Natural killer cell (primary cell): ENCODE measurements around the gene CCND3. TPM values are rescaled to one million over a fixed set of nuclear protein-coding genes. Genes with fewer than 3 reads are reported as not detected.

ENCODE experiments used
- ATAC-seq, 3 donors: fragments of 150-1000 bp in 2 of 3; fragments of 200-7000 bp in 1 of 3; cut with Tn5 transposase; 1 replicate in 1 of 3; 2 replicates in 2 of 3; pipeline ENCODE4 v1.10.0; 2021; ENCODE audit warnings: mild to moderate bottlenecking in 2 of 3, moderate library complexity in 2 of 3
- DNase-seq, 2 donors: peaks; one replicate each; pipeline versions ENCODE4 v3.0.0 to v3.0.0-alpha.2; 2013 to 2021; ENCODE audit warnings: mixed read lengths in 1 of 2
- H3K27ac ChIP-seq: one replicate; pipeline ENCODE4 v1.5.1; 2013; ENCODE audit warnings: mild to moderate bottlenecking, low read length
- H3K27me3 ChIP-seq: one replicate; pipeline ENCODE4 v1.6.1; 2013; ENCODE audit warnings: low read length; ENCODE audit not compliant: control insufficient read depth, insufficient read depth
- H3K36me3 ChIP-seq: one replicate; pipeline ENCODE4 v1.6.1; 2013; ENCODE audit warnings: low read length; ENCODE audit not compliant: control insufficient read depth, insufficient read depth
- H3K4me1 ChIP-seq: one replicate; pipeline ENCODE4 v1.6.1; 2013; ENCODE audit warnings: low read length; ENCODE audit not compliant: control insufficient read depth, insufficient read depth
- H3K4me3 ChIP-seq: one replicate; pipeline ENCODE4 v1.5.1; 2013; ENCODE audit warnings: low read length
- H3K9me3 ChIP-seq: one replicate; pipeline ENCODE4 v1.6.1; 2013; ENCODE audit warnings: low read length; ENCODE audit not compliant: control insufficient read depth, insufficient read depth
- H3K27ac Mint-ChIP-seq, 2 donors: one replicate each; pipeline ENCODE4 v1.8.0; 2022; ENCODE audit warnings: mild to moderate bottlenecking in 2 of 2, mixed read lengths in 2 of 2, moderate library complexity in 1 of 2
- H3K27me3 Mint-ChIP-seq, 2 donors: one replicate each; pipeline ENCODE4 v1.8.0; 2022; ENCODE audit warnings: low read depth in 2 of 2, mixed read lengths in 2 of 2
- H3K36me3 Mint-ChIP-seq: one replicate; pipeline ENCODE4 v1.8.0; 2022; ENCODE audit warnings: mixed read lengths
- H3K4me1 Mint-ChIP-seq, 2 donors: one replicate each; pipeline ENCODE4 v1.8.0; 2022; ENCODE audit warnings: mixed read lengths in 2 of 2
- H3K4me3 Mint-ChIP-seq: one replicate; pipeline ENCODE4 v1.8.0; 2022; ENCODE audit warnings: mild to moderate bottlenecking, moderate library complexity, mixed read lengths
- H3K9me3 Mint-ChIP-seq, 2 donors: one replicate each; pipeline ENCODE4 v1.8.0; 2022; ENCODE audit warnings: mixed read lengths in 2 of 2
- WGBS: methylation state at CpG from one replicate; pipeline ENCODE4 v1.1.7; 2013; ENCODE audit warnings: missing lambda C conversion rate; ENCODE audit not compliant: insufficient coverage; 5-methylcytosine and 5-hydroxymethylcytosine counted together
- intact Hi-C: fragments of 100-400 bp; cut with micrococcal nuclease; formaldehyde crosslinking; loops from one replicate; pipeline ENCODE4 v1.14.2; 2022
- total RNA-seq, 4 donors: library from RNA; stranded (reverse); fragments of 120-200 nt in 1 of 4; gene quantifications; one replicate each; pipeline versions ENCODE4 v1.2.3 to v1.2.4, GENCODE V29; 2013 to 2022
- TF ChIP-seq, protein P1 (sequence below): fragments of 200-600 bp; IDR thresholded peaks from one replicate; pipeline ENCODE4 v1.8.0; 2022; ENCODE audit warnings: antibody characterized with exemption

The CCND3 gene
- total RNA-seq, 3 donors from 2014 or later (not counting 1 experiment from before 2014, with no cell fraction given): 409 to 438 (median 438) TPM

DNA sequence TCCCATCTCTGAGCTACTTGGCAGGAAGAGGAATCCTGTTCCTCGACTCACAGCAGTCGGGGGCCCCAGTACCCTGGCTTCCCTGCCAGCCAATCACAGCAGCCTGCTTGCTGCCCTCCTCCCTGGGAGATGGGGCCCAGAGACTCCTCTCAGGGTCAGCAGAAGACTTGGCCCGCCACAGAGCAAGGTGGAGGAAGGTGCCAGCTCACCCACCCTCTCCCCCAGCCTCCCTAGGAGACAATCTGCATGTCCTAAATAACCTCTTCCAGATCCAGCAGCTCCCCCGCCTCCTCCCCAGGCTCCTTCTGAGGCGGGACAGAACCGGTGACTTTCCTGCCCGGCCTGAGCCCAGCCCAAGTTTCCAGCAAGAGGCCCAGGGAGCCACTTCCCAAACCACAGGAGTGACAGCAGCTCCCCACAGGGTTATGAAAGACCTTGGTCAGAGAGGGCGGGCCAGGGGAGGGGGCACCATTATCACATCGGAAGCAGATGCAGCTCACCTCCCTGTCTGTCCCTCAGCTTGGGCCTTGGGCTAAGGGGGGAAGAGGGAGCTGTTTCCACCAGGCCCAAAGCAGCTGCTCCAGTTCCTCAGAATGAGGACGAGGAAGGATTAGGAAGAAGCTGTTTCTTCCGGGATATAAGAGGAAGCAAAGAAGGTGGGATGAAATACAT lies 2.3 kb downstream of the CCND3 start:
- H3K36me3 ChIP-seq: peaks cover 36% of the 10 kb centered on the region
- intact Hi-C loops: loop anchor here (5.0 kb wide), 2 partner anchors 33 to 207 kb away; no protein-coding TSS in a partner anchor
- TF ChIP-seq, protein P1, sequence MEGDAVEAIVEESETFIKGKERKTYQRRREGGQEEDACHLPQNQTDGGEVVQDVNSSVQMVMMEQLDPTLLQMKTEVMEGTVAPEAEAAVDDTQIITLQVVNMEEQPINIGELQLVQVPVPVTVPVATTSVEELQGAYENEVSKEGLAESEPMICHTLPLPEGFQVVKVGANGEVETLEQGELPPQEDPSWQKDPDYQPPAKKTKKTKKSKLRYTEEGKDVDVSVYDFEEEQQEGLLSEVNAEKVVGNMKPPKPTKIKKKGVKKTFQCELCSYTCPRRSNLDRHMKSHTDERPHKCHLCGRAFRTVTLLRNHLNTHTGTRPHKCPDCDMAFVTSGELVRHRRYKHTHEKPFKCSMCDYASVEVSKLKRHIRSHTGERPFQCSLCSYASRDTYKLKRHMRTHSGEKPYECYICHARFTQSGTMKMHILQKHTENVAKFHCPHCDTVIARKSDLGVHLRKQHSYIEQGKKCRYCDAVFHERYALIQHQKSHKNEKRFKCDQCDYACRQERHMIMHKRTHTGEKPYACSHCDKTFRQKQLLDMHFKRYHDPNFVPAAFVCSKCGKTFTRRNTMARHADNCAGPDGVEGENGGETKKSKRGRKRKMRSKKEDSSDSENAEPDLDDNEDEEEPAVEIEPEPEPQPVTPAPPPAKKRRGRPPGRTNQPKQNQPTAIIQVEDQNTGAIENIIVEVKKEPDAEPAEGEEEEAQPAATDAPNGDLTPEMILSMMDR: no peak
- Mint-ChIP-seq H3K4me1 (peaks cover 68 to 78% of the 10 kb centered on the region in 2 donors), H3K27me3 (no peaks in the 10 kb centered on the region), H3K4me3 (peak overlapping the region; percentile 97), H3K9me3 (no peaks in the 10 kb centered on the region), H3K36me3 (peaks cover 7% of the 10 kb centered on the region), H3K27ac (peak overlapping the region; percentile 88 to 95)
- H3K27ac ChIP-seq: peak overlapping the region; percentile 61
- peaks cover 77% of the 10 kb centered on the region for H3K4me1 ChIP-seq
- H3K9me3 ChIP-seq: no peaks in the 10 kb centered on the region
- H3K4me3 ChIP-seq: peak overlapping the region; percentile 92
- DNase-seq (peak in 1 of 2 donors; percentile 40), ATAC-seq (no peak)
- H3K27me3 ChIP-seq: no peaks in the 10 kb centered on the region
- WGBS: 4% methylated on average over 10 of the region's 11 CpGs

DNA sequence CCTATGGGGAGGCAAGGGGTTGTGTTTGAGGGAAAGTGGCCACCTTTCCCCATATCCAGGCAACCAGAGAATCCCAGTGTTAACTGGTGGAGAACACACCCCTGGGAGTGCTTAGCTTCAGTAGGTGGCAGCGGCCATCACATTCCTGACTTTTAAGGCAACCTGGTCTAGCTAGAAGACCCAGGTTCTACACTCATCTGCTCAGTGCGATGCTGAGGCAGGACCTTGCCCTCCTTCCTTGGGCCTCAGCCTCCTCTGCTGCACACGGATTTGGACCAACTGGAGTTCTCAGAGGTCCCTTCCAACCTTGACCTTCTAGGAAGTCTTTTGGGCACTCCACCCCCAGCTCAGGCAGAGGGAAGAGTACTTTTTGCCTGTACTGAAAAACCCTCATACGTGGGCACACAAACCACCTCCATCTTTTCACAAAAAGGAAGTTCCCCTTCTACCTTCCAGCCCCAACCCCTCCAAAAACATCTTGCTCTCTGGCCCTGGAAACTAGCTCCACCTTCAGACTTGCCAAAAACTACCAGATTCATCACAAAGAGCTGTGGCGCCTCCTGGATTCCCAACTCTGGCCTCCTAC lies 2.9 kb downstream of the CCND3 start:
- peak overlapping the region; percentile 92 for H3K4me3 ChIP-seq
- H3K4me1 Mint-ChIP-seq: peaks cover 71 to 80% of the 10 kb centered on the region in 2 donors
- no peaks in the 10 kb centered on the region for H3K9me3 Mint-ChIP-seq
- peak overlapping the region; percentile 61 for H3K27ac ChIP-seq
- peaks cover 39% of the 10 kb centered on the region for H3K36me3 ChIP-seq
- H3K36me3 Mint-ChIP-seq: peaks cover 7% of the 10 kb centered on the region
- ATAC-seq (no peak), DNase-seq (peak in 1 of 2 donors; percentile 45)
- H3K27me3 ChIP-seq: no peaks in the 10 kb centered on the region
- no peaks in the 10 kb centered on the region for H3K27me3 Mint-ChIP-seq
- no peaks in the 10 kb centered on the region for H3K9me3 ChIP-seq
- intact Hi-C loops: loop anchor here (5.0 kb wide), 2 partner anchors 34 to 206 kb away; no protein-coding TSS in a partner anchor
- 22% methylated on average over 5 of the region's 5 CpGs for WGBS
- H3K4me1 ChIP-seq: peaks cover 81% of the 10 kb centered on the region
- TF ChIP-seq, protein P1: no peak
- H3K4me3 Mint-ChIP-seq: peak overlapping the region; percentile 97
- H3K27ac Mint-ChIP-seq: peak overlapping the region; percentile 88 to 95

DNA sequence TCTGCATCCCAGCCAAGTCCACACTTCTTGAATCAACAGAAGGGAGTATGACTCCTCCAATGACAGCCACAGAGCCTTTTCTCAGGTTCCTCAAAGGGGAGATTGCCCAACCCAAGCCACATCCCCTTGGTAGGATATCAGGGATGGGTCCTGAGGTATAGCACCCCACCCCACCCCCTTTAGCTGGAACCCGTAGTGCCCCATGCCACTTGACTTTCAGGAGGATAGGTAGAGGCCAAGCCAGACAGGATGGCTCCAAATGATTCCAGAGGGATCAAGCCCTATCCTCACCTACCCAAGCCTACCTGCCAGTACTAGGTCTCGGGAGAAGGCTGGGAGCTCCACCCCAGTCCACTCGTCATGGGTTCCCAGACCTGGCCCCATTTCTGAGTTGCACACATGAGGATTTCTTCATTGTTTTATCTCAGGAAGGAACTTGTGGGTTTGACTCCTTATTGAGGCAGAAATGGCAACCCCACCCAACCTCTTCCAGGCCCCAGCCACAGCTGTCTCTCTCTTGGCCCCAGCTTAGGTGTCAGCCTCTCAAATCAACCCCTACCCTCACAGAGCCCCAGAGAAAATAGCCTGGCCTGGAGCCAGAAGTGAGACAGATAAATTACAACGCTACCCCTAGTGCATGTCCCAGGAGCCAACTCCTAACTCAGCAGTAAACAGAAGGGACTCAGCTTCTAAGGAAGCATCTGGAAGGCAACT lies 3.6 kb downstream of the CCND3 start:
- peak overlapping the region; percentile 61 for H3K27ac ChIP-seq
- peaks cover 45% of the 10 kb centered on the region for H3K36me3 ChIP-seq
- peaks cover 7% of the 10 kb centered on the region for H3K36me3 Mint-ChIP-seq
- H3K27ac Mint-ChIP-seq: peak overlapping the region; percentile 88 to 95
- 4% methylated on average over 4 of the region's 4 CpGs for WGBS
- peaks cover 74 to 83% of the 10 kb centered on the region in 2 donors for H3K4me1 Mint-ChIP-seq
- peak overlapping the region; percentile 97 for H3K4me3 Mint-ChIP-seq
- no peaks in the 10 kb centered on the region for H3K9me3 Mint-ChIP-seq
- H3K9me3 ChIP-seq: no peaks in the 10 kb centered on the region
- DNase-seq: peak in 1 of 2 donors; percentile 81
- H3K27me3 Mint-ChIP-seq: no peaks in the 10 kb centered on the region
- peak overlapping the region; percentile 92 for H3K4me3 ChIP-seq
- no peaks in the 10 kb centered on the region for H3K27me3 ChIP-seq
- TF ChIP-seq, protein P1: no peak
- intact Hi-C loops: loop anchor here (2.0 to 5.0 kb wide), 3 partner anchors 34 to 206 kb away; partner anchors contain the start of gene PRICKLE4
- ATAC-seq: peak in 1 of 3 donors; percentile 14
- peaks cover 86% of the 10 kb centered on the region for H3K4me1 ChIP-seq
